Measurements from ENCODE around the gene HPSE2.

Gene HPSE2

DNA sequence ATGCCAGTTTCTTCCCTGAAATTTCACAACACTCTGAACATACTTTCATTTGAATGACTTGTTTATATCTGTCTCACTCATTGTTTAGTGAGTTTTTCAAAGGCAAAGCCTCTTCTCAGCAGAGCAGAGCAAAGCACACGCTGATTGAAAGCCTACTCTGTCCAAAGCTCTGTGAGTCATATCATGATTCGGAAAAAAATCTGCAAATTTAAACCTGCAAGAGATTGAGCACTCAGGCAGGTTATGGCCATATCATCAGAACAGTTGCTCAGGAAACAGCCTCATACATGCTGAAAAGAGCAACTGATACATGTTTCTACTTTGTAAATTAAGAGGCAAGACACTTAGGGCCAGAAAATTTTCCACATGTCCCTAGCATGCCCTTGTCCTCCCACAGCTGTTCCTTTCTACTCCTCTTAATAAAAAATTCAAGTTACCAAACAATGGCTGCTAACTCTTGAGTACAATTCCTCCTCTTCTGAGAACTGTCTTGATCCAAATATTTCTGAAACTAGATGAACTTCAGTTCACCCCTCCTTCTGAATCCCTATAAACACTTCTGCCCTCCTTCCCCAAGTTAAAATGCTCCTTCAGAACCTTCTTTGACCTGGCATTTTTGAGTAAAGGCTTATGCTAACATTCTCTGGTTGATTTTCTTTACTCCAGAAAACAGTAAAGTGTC is 648.4 kb downstream of the HPSE2 start:
- H2AFZ ChIP-seq = no peak overlapping the region
- no peak overlapping the region for H3K4me3 ChIP-seq (ENCODE audit: low read depth, low read length)
- no peaks in the 10 kb centered on the region for H3K27me3 ChIP-seq (ENCODE audit: control insufficient read depth, insufficient read depth, low read length)
- no peaks in the 10 kb centered on the region for H3K4me1 ChIP-seq
- TF ChIP-seq, protein P1, sequence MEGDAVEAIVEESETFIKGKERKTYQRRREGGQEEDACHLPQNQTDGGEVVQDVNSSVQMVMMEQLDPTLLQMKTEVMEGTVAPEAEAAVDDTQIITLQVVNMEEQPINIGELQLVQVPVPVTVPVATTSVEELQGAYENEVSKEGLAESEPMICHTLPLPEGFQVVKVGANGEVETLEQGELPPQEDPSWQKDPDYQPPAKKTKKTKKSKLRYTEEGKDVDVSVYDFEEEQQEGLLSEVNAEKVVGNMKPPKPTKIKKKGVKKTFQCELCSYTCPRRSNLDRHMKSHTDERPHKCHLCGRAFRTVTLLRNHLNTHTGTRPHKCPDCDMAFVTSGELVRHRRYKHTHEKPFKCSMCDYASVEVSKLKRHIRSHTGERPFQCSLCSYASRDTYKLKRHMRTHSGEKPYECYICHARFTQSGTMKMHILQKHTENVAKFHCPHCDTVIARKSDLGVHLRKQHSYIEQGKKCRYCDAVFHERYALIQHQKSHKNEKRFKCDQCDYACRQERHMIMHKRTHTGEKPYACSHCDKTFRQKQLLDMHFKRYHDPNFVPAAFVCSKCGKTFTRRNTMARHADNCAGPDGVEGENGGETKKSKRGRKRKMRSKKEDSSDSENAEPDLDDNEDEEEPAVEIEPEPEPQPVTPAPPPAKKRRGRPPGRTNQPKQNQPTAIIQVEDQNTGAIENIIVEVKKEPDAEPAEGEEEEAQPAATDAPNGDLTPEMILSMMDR (IDR thresholded peaks at IDR 0.05) = no peak
- H3K9ac ChIP-seq = no peak overlapping the region
- no peak overlapping the region for H3K27ac ChIP-seq
- no peak overlapping the region for H3K4me2 ChIP-seq (ENCODE audit: low read length)
- H3K79me2 ChIP-seq = no peaks in the 10 kb centered on the region
- no peaks in the 10 kb centered on the region for H3K36me3 ChIP-seq (ENCODE audit: control insufficient read depth, insufficient read depth, low read length)
- H3K9me3 ChIP-seq (ENCODE audit: control insufficient read depth, low read length) = no peaks in the 10 kb centered on the region

DNA sequence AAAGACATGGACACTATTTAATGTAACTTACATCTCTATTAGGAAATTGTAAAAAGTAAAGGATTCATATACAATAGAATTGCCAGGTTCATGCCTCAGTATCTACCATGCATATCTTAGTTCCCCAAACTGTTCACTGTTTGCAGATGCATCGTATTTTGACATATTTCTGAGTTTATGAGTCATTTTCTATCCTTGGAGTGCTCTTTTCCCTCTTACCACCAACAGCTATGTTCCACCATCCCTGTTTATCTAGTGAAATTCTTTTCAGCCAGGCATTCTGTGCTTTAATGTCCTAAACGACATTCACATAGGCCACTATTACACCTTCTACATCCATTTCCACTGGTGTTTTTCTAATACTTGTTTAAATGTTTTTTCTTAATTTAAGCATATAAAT is 649.6 kb downstream of the HPSE2 start:
- Histone ChIP-seq H3K79me2 (no peaks in the 10 kb centered on the region), H3K4me3 (ENCODE audit: low read depth, low read length) (no peak overlapping the region), H3K9me3 (ENCODE audit: control insufficient read depth, low read length) (no peaks in the 10 kb centered on the region), H3K27me3 (ENCODE audit: control insufficient read depth, insufficient read depth, low read length) (no peaks in the 10 kb centered on the region), H2AFZ (no peak overlapping the region), H3K4me1 (no peaks in the 10 kb centered on the region), H3K9ac (no peak overlapping the region), H3K27ac (no peak overlapping the region), H3K4me2 (ENCODE audit: low read length) (no peak overlapping the region), H3K36me3 (ENCODE audit: control insufficient read depth, insufficient read depth, low read length) (no peaks in the 10 kb centered on the region)
- TF ChIP-seq, protein P1 (IDR thresholded peaks at IDR 0.05) = no peak

DNA sequence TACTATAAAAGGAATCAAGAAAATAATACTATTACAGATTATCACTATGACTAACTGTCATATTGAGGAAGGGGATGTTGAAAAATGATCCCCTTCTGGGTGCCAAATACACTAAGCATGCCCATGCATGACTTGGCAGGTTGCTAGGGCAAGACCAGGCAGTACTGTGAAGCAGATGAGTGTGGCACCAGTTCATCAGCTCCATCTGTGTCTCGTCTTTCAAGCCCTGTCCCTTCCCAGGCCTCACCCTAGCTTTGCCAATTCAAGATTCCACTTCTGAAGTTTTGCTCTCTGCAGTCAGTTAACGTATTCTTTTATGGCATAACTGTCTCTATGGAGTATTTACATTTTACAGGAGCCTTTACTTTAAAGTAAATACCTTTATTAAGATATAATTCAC is 653.3 kb downstream of the HPSE2 start:
- TF ChIP-seq, protein P1 (IDR thresholded peaks at IDR 0.05) = no peak
- Histone ChIP-seq H3K4me3 (ENCODE audit: low read depth, low read length) (no peak overlapping the region), H3K9me3 (ENCODE audit: control insufficient read depth, low read length) (no peaks in the 10 kb centered on the region), H3K27me3 (ENCODE audit: control insufficient read depth, insufficient read depth, low read length) (no peaks in the 10 kb centered on the region), H3K9ac (no peak overlapping the region), H3K27ac (no peak overlapping the region), H3K4me1 (no peaks in the 10 kb centered on the region), H3K36me3 (ENCODE audit: control insufficient read depth, insufficient read depth, low read length) (no peaks in the 10 kb centered on the region), H3K79me2 (no peaks in the 10 kb centered on the region), H2AFZ (no peak overlapping the region), H3K4me2 (ENCODE audit: low read length) (no peak overlapping the region)

DNA sequence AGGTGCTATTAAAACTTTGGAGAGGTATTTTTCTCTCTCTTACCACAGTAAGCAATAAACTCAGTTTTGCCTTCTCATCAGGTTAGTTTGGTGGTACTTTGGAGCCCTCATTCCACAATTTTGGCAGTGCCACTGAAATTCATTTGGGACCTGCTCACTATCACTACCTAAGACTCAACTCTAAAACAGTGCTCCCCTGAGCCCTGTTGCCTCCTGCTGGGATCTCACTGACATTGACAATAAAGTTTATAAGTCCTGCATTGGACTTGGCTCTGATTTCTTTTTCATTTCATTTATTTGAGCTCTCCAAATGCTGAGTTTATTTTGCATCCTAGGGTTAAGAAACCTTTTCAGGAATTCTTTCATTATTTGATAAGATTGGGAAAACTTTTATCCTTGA is 658.1 kb downstream of the HPSE2 start:
- H3K9me3 ChIP-seq (ENCODE audit: control insufficient read depth, low read length) = no peaks in the 10 kb centered on the region
- no peak overlapping the region for H3K4me3 ChIP-seq (ENCODE audit: low read depth, low read length)
- H3K27me3 ChIP-seq (ENCODE audit: control insufficient read depth, insufficient read depth, low read length) = no peaks in the 10 kb centered on the region
- H2AFZ ChIP-seq = no peak overlapping the region
- no peaks in the 10 kb centered on the region for H3K79me2 ChIP-seq
- TF ChIP-seq, protein P1 (IDR thresholded peaks at IDR 0.05) = no peak
- H3K4me1 ChIP-seq = no peaks in the 10 kb centered on the region
- no peak overlapping the region for H3K27ac ChIP-seq
- no peak overlapping the region for H3K9ac ChIP-seq
- no peaks in the 10 kb centered on the region for H3K36me3 ChIP-seq (ENCODE audit: control insufficient read depth, insufficient read depth, low read length)
- no peak overlapping the region for H3K4me2 ChIP-seq (ENCODE audit: low read length)

DNA sequence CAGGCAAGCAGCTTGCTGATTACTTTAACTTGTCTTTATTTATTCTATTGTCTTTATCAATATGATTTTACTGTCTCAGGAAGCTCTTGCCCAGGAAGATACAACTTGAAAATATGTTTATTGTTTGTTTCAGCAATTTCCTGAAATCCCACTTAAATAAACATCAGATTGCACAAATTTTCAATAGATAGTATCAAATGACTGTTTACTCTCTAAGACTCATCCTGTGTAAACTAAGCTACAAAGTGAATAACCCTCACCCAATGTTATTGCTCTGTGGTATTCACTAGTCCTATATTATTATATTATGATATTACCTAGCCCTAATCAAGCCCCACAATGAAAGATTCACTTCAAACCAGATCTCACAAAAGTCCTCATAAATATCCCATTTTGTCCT is 658.5 kb downstream of the HPSE2 start:
- Histone ChIP-seq H3K79me2 (no peaks in the 10 kb centered on the region), H3K27ac (no peak overlapping the region), H3K4me2 (ENCODE audit: low read length) (no peak overlapping the region), H3K4me3 (ENCODE audit: low read depth, low read length) (no peak overlapping the region), H3K9me3 (ENCODE audit: control insufficient read depth, low read length) (no peaks in the 10 kb centered on the region), H3K27me3 (ENCODE audit: control insufficient read depth, insufficient read depth, low read length) (no peaks in the 10 kb centered on the region), H2AFZ (no peak overlapping the region), H3K4me1 (no peaks in the 10 kb centered on the region), H3K9ac (no peak overlapping the region), H3K36me3 (ENCODE audit: control insufficient read depth, insufficient read depth, low read length) (no peaks in the 10 kb centered on the region)
- TF ChIP-seq, protein P1 (IDR thresholded peaks at IDR 0.05) = no peak

All from parathyroid adenoma (tissue), 2 donors.